Endothelial cell of umbilical vein (primary cell): ENCODE data around the gene NUDC. TPM values are rescaled to one million over a fixed set of nuclear protein-coding genes. Genes with fewer than 3 reads are reported as not detected.

Experiments
- BruUV-seq: library from RNA; stranded (reverse); fragments of 400-500 nt; replicated peaks from 2 replicates; lab custom pipeline; 2021; lab: Mats Ljungman, UMichigan
- CTCF ChIA-PET: fragments of 300-600, 350-600 bp; sonication (Branson Sonifier 250); formaldehyde crosslinking; loops from one replicate; lab custom pipeline; 2021; ENCODE audit warnings: antibody characterized with exemption, inconsistent platforms; lab: Charles Lee
- POLR2A ChIA-PET: fragments of 300-600, 350-600 bp; sonication (Branson Sonifier 250); formaldehyde crosslinking; loops from one replicate; lab custom pipeline; 2021; ENCODE audit warnings: antibody characterized with exemption, inconsistent platforms; lab: Charles Lee
- DNase-seq: peaks from one replicate; pipeline ENCODE4 v3.0.0-alpha.2; 2011; ENCODE audit warnings: low read depth, low spot score
- FAIRE-seq: peaks from 2 replicates; lab custom pipeline; 2011; peaks lifted over from hg19 to GRCh38; lab: Jason Lieb, UNC
- H2AFZ ChIP-seq: 2 replicates; pipeline ENCODE4 v1.6.0; 2012; ENCODE audit warnings: low read depth, low read length, control low read depth, inconsistent platforms
- H3K27ac ChIP-seq: 2 replicates; pipeline ENCODE4 v1.5.1; 2011; ENCODE audit warnings: low read depth, mild to moderate bottlenecking, control low read depth, low read length, moderate library complexity; ENCODE audit not compliant: insufficient read depth
- H3K27me3 ChIP-seq, 2 experiments: 2 replicates each; pipeline versions ENCODE4 v1.6.0 to v1.6.1; 2011; ENCODE audit warnings: low read length in 2 of 2, mixed read lengths in 1 of 2; ENCODE audit not compliant: control insufficient read depth in 2 of 2, insufficient read depth in 2 of 2
- H3K36me3 ChIP-seq, 2 experiments: 2 replicates in 1 of 2; 3 replicates in 1 of 2; pipeline ENCODE4 v1.5.1; 2011; ENCODE audit warnings: low read length in 2 of 2, mild to moderate bottlenecking in 1 of 2, moderate library complexity in 1 of 2; ENCODE audit not compliant: control insufficient read depth in 2 of 2, insufficient read depth in 2 of 2; ENCODE audit errors: extremely low read depth in 1 of 2
- H3K4me1 ChIP-seq: 3 replicates; pipeline ENCODE4 v1.5.1; 2011; ENCODE audit warnings: mild to moderate bottlenecking, low read length; ENCODE audit not compliant: control insufficient read depth, insufficient read depth; ENCODE audit errors: extremely low read depth
- H3K4me2 ChIP-seq: 2 replicates; pipeline ENCODE4 v1.6.1; 2011; ENCODE audit warnings: low read length, control low read depth, mixed read lengths; ENCODE audit not compliant: insufficient read depth
- H3K4me3 ChIP-seq, 3 experiments: fragments of 200-600 bp in 1 of 3; sonication (generic), shearing (Covaris generic) in 1 of 3; replicated peaks in 1 of 3; 2 replicates each; pipeline ENCODE4 v1.5.1; 2011 to 2016; ENCODE audit warnings: control low read depth in 3 of 3, low read length in 3 of 3, mild to moderate bottlenecking in 2 of 3, inconsistent platforms in 1 of 3, low read depth in 1 of 3, moderate library complexity in 1 of 3; ENCODE audit not compliant: insufficient read depth in 1 of 3
- H3K79me2 ChIP-seq: 2 replicates; pipeline ENCODE4 v1.6.0; 2012; ENCODE audit warnings: low read length, inconsistent platforms; ENCODE audit not compliant: control insufficient read depth, insufficient read depth
- H3K9ac ChIP-seq: replicated peaks from 2 replicates; pipeline ENCODE3; 2011; ENCODE audit warnings: low read length, control low read depth; ENCODE audit not compliant: insufficient read depth; ENCODE audit errors: extremely low read depth
- H3K9me1 ChIP-seq: replicated peaks from 3 replicates; pipeline ENCODE4 v1.6.0; 2011; ENCODE audit warnings: mild to moderate bottlenecking, low read length; ENCODE audit not compliant: control insufficient read depth, insufficient read depth; ENCODE audit errors: extremely low read depth
- H3K9me3 ChIP-seq: replicated peaks from 2 replicates; pipeline ENCODE4 v1.5.1; 2012; ENCODE audit warnings: low read length, inconsistent platforms; ENCODE audit not compliant: control insufficient read depth, insufficient read depth
- H4K20me1 ChIP-seq: replicated peaks from 2 replicates; pipeline ENCODE3; 2011; ENCODE audit warnings: mild to moderate bottlenecking, low read length; ENCODE audit not compliant: control insufficient read depth, insufficient read depth; ENCODE audit errors: extremely low read depth
- EZH2 ChIP-seq: IDR thresholded peaks from 2 replicates; pipeline ENCODE4 v1.6.1; 2012; ENCODE audit warnings: borderline replicate concordance, low read depth, mild to moderate bottlenecking, moderate library complexity, low read length, inconsistent platforms; ENCODE audit not compliant: severe bottlenecking
- FOS ChIP-seq: IDR thresholded peaks from 2 replicates; pipeline ENCODE4 v1.6.1; 2011; ENCODE audit warnings: mild to moderate bottlenecking, low read length, moderate library complexity, borderline replicate concordance; ENCODE audit not compliant: insufficient read depth
- GATA2 ChIP-seq: IDR thresholded peaks from 2 replicates; pipeline ENCODE4 v1.7.0; 2011; ENCODE audit warnings: low read depth, mild to moderate bottlenecking, moderate library complexity, mixed read lengths, low read length; ENCODE audit not compliant: insufficient read length, insufficient read depth
- JUN ChIP-seq: IDR thresholded peaks from 2 replicates; pipeline ENCODE4 v1.6.1; 2011; ENCODE audit warnings: borderline replicate concordance, low read depth; ENCODE audit not compliant: insufficient read length, insufficient read depth
- MAX ChIP-seq: IDR thresholded peaks from 2 replicates; pipeline ENCODE4 v1.6.1; 2011; ENCODE audit not compliant: insufficient read depth, insufficient read length
- MYC ChIP-seq: IDR thresholded peaks from one replicate; pipeline ENCODE4 v1.6.1; 2011; ENCODE audit warnings: mild to moderate bottlenecking, low read depth, low read length
- POLR2A ChIP-seq: IDR thresholded peaks from 2 replicates; pipeline ENCODE4 v1.6.1; 2012; ENCODE audit warnings: low read depth, mild to moderate bottlenecking, control low read depth, low read length
- POLR2AphosphoS5 ChIP-seq: IDR thresholded peaks from 2 replicates; pipeline ENCODE4 v1.6.1; 2012; ENCODE audit warnings: low read depth, mild to moderate bottlenecking, control low read depth, low read length, moderate library complexity; ENCODE audit not compliant: insufficient read depth
- dilution Hi-C: fragments of 300-500 bp; cut with MboI; formaldehyde crosslinking; loops from one replicate; pipeline ENCODE4 v1.15.0; 2019; ENCODE audit warnings: low sequenced_read_pairs; ENCODE audit not compliant: extremely low pct_ligation_motif_present
- intact Hi-C: fragments of 100-400 bp; cut with micrococcal nuclease; formaldehyde crosslinking; loops from one replicate; pipeline ENCODE4 v1.10.0; 2022
- polyA plus RNA-seq, 4 experiments: library from polyadenylated mRNA; depleted of rRNA in 3 of 4; stranded (reverse) in 3 of 4; unstranded in 1 of 4; fragments of >200 nt; gene quantifications; 2 replicates each; pipeline versions ENCODE4 v1.2.1 to v1.2.3, GENCODE V29; 2011 to 2012; ENCODE audit warnings: missing spikeins in 1 of 4
- total RNA-seq: library from RNA; stranded (reverse); gene quantifications from 2 replicates; pipeline ENCODE4 v1.2.3, GENCODE V29; 2021
- TF ChIP-seq, protein P1 (sequence below), 2 donors: IDR thresholded peaks; 1 replicate in 1 of 2; 2 replicates in 1 of 2; pipeline ENCODE4 v1.5.1; 2011; ENCODE audit warnings: low read length in 2 of 2, mild to moderate bottlenecking in 2 of 2, moderate library complexity in 2 of 2, control low read depth in 1 of 2, inconsistent platforms in 1 of 2, low read depth in 1 of 2; ENCODE audit not compliant: insufficient read depth in 1 of 2; ENCODE audit errors: extremely low read depth in 1 of 2

The NUDC gene
- total and polyA plus RNA-seq, 2 donors (not counting 3 experiments of a cell fraction or from before 2014, with no cell fraction given) = 42.5 to 102 TPM

DNA sequence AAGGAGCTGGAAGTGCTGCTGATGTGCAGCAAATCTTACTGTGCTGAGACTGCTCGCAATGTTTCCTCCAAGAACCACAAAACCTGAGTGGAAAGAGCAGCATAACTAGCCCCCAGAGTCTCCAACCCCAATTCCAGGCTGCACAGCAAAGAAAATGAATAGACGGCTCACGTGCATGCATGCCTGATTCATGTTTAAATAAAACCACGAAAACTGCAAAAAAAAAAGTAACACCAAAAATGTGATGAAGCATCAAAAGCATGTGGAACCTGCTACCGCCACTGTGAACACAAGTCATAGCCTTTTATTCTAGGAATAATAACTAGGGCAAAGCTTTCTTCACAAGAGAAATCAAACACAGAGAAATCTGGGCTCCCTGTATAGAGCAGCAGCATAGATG, 62.3 kb downstream of the NUDC start:
- intact Hi-C loops (no loop called here), dilution Hi-C loops (no loop called here)
- POLR2A ChIA-PET = no interaction called here
- CTCF ChIA-PET = interaction anchor here (1.1 to 3.6 kb wide), 3 partner anchors 14 to 17 kb away, joined by 3 to 12 read pairs (median 12); no protein-coding TSS in a partner anchor
- Histone ChIP-seq H2AFZ (no peak overlapping the region), H3K4me3 (no peak overlapping the region), H3K27ac (no peak overlapping the region), H3K4me2 (no peak overlapping the region), H3K79me2 (no peaks in the 10 kb centered on the region), H3K9me1 (no peaks in the 10 kb centered on the region), H3K36me3 (no peaks in the 10 kb centered on the region), H3K9ac (no peak overlapping the region), H4K20me1 (no peaks in the 10 kb centered on the region), H3K4me1 (no peaks in the 10 kb centered on the region), H3K27me3 (peaks cover 2 to 10% of the 10 kb centered on the region in 2 experiments), H3K9me3 (no peaks in the 10 kb centered on the region)
- BruUV-seq = no TSS peak
- no peak for TF ChIP-seq EZH2
- no peak for TF ChIP-seq MAX
- TF ChIP-seq POLR2A = no peak
- no peak for TF ChIP-seq GATA2
- TF ChIP-seq, protein P1, sequence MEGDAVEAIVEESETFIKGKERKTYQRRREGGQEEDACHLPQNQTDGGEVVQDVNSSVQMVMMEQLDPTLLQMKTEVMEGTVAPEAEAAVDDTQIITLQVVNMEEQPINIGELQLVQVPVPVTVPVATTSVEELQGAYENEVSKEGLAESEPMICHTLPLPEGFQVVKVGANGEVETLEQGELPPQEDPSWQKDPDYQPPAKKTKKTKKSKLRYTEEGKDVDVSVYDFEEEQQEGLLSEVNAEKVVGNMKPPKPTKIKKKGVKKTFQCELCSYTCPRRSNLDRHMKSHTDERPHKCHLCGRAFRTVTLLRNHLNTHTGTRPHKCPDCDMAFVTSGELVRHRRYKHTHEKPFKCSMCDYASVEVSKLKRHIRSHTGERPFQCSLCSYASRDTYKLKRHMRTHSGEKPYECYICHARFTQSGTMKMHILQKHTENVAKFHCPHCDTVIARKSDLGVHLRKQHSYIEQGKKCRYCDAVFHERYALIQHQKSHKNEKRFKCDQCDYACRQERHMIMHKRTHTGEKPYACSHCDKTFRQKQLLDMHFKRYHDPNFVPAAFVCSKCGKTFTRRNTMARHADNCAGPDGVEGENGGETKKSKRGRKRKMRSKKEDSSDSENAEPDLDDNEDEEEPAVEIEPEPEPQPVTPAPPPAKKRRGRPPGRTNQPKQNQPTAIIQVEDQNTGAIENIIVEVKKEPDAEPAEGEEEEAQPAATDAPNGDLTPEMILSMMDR (IDR thresholded peaks at IDR 0.05; ENCODE audit: extremely low read depth in 1 of 2, insufficient read depth in 1 of 2, low read depth in 1 of 2, low read length in 2 of 2) = no peak
- TF ChIP-seq JUN = no peak
- no peak for TF ChIP-seq POLR2AphosphoS5
- no peak for TF ChIP-seq MYC
- no peak for TF ChIP-seq FOS
- FAIRE-seq = no peak
- no peak for DNase-seq
